ENCODE data around the gene NOB1. TPM values are rescaled to one million over a fixed set of nuclear protein-coding genes. Genes with fewer than 3 reads are reported as not detected.

NOB1 gene
- total and polyA plus RNA-seq, 9 of the 15 experiments (the other 6 are each of a cell fraction or from before 2014, with no cell fraction given) = 42.4 to 148 (median 116) TPM

- TF ChIP-seq THAP7 (CRISPR knock-in tag; IDR thresholded peaks at IDR 0.05) = no peak
- no peak for TF ChIP-seq USF1 (CRISPR knock-in tag; IDR thresholded peaks at IDR 0.05)
- TF ChIP-seq SMAD4 (CRISPR knock-in tag; conservative IDR thresholded peaks at IDR 0.05) = no peak
- TF ChIP-seq TEAD2 (tag; IDR thresholded peaks at IDR 0.05) = no peak
- no peak for TF ChIP-seq ZBTB8A (IDR thresholded peaks at IDR 0.05; ENCODE audit: partially characterized antibody)
- no peak for TF ChIP-seq CBX5 (IDR thresholded peaks at IDR 0.05; ENCODE audit: borderline replicate concordance, low read depth)
- TF ChIP-seq, protein P1, sequence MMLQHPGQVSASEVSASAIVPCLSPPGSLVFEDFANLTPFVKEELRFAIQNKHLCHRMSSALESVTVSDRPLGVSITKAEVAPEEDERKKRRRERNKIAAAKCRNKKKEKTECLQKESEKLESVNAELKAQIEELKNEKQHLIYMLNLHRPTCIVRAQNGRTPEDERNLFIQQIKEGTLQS (IDR thresholded peaks at IDR 0.05) = no peak
- TF ChIP-seq, protein P1 (CRISPR knock-in tag; conservative IDR thresholded peaks at IDR 0.05) = no peak
- TF ChIP-seq, protein P2, sequence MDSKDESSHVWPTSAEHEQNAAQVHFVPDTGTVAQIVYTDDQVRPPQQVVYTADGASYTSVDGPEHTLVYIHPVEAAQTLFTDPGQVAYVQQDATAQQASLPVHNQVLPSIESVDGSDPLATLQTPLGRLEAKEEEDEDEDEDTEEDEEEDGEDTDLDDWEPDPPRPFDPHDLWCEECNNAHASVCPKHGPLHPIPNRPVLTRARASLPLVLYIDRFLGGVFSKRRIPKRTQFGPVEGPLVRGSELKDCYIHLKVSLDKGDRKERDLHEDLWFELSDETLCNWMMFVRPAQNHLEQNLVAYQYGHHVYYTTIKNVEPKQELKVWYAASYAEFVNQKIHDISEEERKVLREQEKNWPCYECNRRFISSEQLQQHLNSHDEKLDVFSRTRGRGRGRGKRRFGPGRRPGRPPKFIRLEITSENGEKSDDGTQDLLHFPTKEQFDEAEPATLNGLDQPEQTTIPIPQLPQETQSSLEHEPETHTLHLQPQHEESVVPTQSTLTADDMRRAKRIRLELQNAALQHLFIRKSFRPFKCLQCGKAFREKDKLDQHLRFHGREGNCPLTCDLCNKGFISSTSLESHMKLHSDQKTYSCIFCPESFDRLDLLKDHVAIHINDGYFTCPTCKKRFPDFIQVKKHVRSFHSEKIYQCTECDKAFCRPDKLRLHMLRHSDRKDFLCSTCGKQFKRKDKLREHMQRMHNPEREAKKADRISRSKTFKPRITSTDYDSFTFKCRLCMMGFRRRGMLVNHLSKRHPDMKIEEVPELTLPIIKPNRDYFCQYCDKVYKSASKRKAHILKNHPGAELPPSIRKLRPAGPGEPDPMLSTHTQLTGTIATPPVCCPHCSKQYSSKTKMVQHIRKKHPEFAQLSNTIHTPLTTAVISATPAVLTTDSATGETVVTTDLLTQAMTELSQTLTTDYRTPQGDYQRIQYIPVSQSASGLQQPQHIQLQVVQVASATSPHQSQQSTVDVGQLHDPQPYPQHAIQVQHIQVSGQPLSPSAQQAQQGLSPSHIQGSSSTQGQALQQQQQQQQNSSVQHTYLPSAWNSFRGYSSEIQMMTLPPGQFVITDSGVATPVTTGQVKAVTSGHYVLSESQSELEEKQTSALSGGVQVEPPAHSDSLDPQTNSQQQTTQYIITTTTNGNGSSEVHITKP (IDR thresholded peaks at IDR 0.05; ENCODE audit: partially characterized antibody) = no peak
- peak; percentile 33; the same call in 1 of the 2 replicates for TF ChIP-seq REST (IDR thresholded peaks at IDR 0.05; ENCODE audit: borderline replicate concordance)
- TF ChIP-seq REST (CRISPR knock-in tag; IDR thresholded peaks at IDR 0.05; ENCODE audit: low read depth) = no peak
- TF ChIP-seq RBM34 (IDR thresholded peaks at IDR 0.05; ENCODE audit: borderline replicate concordance, insufficient read depth, low read length) = no peak
- TF ChIP-seq LEF1 (IDR thresholded peaks at IDR 0.05) = 0 out of 2 replicates have a peak, but pooled peaks have one; percentile 17
Observed at GRCh38 chr16:69725480-69726312, 29.0 kb downstream of the NOB1 start (continued).

Data from K562 (cell line).